CD4-positive, alpha-beta T cell (primary cell): ENCODE measurements around the gene ADARB2. TPM values are rescaled to one million over a fixed set of nuclear protein-coding genes. Genes with fewer than 3 reads are reported as not detected.

Source experiments
- ATAC-seq: fragments of 200-7000 bp; cut with Tn5 transposase; one replicate; pipeline ENCODE4 v1.10.0; 2022; ENCODE audit warnings: mild to moderate bottlenecking; ENCODE audit not compliant: poor library complexity
- CTCF ChIA-PET: fragments of 350-600 bp; sonication (Branson Sonifier 250); formaldehyde crosslinking; loops from one replicate; lab custom pipeline; 2021; ENCODE audit warnings: antibody characterized with exemption, inconsistent platforms; lab: Charles Lee
- POLR2A ChIA-PET: fragments of 350-600 bp; sonication (Branson Sonifier 250); formaldehyde crosslinking; loops from one replicate; lab custom pipeline; 2021; ENCODE audit warnings: antibody characterized with exemption, inconsistent platforms; lab: Charles Lee
- DNase-seq, 14 experiments: peaks; one replicate each; pipeline ENCODE4 v3.0.0-alpha.2; 2013 to 2020; ENCODE audit warnings: mixed read lengths in 2 of 14
- H3K27ac ChIP-seq, 2 donors: one replicate each; pipeline versions ENCODE4 v1.5.1 to v1.7.0; 2013; ENCODE audit warnings: low read length in 2 of 2, low read depth in 1 of 2, mild to moderate bottlenecking in 1 of 2
- H3K27me3 ChIP-seq, 2 experiments: 1 replicate in 1 of 2; 2 replicates in 1 of 2; pipeline versions ENCODE4 v1.6.1 to v1.7.0; 2013; ENCODE audit warnings: low read length in 2 of 2, control low read depth in 1 of 2, mild to moderate bottlenecking in 1 of 2, moderate library complexity in 1 of 2; ENCODE audit not compliant: insufficient read depth in 2 of 2, control insufficient read depth in 1 of 2
- H3K36me3 ChIP-seq: one replicate; pipeline ENCODE4 v1.6.1; 2013; ENCODE audit warnings: low read length, control low read depth; ENCODE audit not compliant: insufficient read depth
- H3K4me1 ChIP-seq: one replicate; pipeline ENCODE4 v1.6.1; 2013; ENCODE audit warnings: low read length, control low read depth; ENCODE audit not compliant: insufficient read depth
- H3K4me3 ChIP-seq: one replicate; pipeline ENCODE4 v1.5.1; 2013; ENCODE audit warnings: mild to moderate bottlenecking, low read length, moderate library complexity
- H3K9me3 ChIP-seq, 2 experiments: 1 replicate in 1 of 2; 2 replicates in 1 of 2; pipeline versions ENCODE4 v1.6.1 to v1.7.0; 2013; ENCODE audit warnings: low read length in 2 of 2, mild to moderate bottlenecking in 2 of 2, control low read depth in 1 of 2, moderate library complexity in 1 of 2; ENCODE audit not compliant: control insufficient read depth in 1 of 2, insufficient read depth in 1 of 2
- H3K27ac Mint-ChIP-seq: one replicate; pipeline ENCODE4 v1.8.0; 2020; ENCODE audit warnings: mixed read lengths
- H3K27me3 Mint-ChIP-seq: one replicate; pipeline ENCODE4 v1.8.0; 2021; ENCODE audit warnings: mixed read lengths
- H3K36me3 Mint-ChIP-seq: one replicate; pipeline ENCODE4 v1.8.0; 2021; ENCODE audit warnings: low read depth, mixed read lengths
- H3K4me1 Mint-ChIP-seq: one replicate; pipeline ENCODE4 v1.8.0; 2021; ENCODE audit warnings: low read depth, mixed read lengths
- H3K4me3 Mint-ChIP-seq: one replicate; pipeline ENCODE4 v1.8.0; 2020; ENCODE audit warnings: mild to moderate bottlenecking, mixed read lengths
- H3K9me3 Mint-ChIP-seq: one replicate; pipeline ENCODE4 v1.8.0; 2020; ENCODE audit warnings: mixed read lengths
- intact Hi-C, 2 experiments: fragments of 100-400 bp; cut with DNase I in 1 of 2; cut with micrococcal nuclease in 1 of 2; formaldehyde crosslinking; loops; one replicate each; pipeline versions ENCODE4 v1.15.1 to v1.9.0; 2023 to 2025; cut with DNase I, micrococcal nuclease
- total RNA-seq, 174 experiments: library from RNA in 2 of 174; stranded (reverse) in 2 of 174; gene quantifications; one replicate each; pipeline ENCODE4 v1.2.3 and lab custom pipeline; 2021 to 2026
- TF ChIP-seq, protein P1 (sequence below): fragments of 200-600 bp; IDR thresholded peaks from one replicate; pipeline ENCODE4 v1.8.0; 2022; ENCODE audit warnings: antibody characterized with exemption, mild to moderate bottlenecking

The ADARB2 gene
- total RNA-seq, 2 experiments from 2014 or later: 0.14 TPM; not detected in 1

DNA sequence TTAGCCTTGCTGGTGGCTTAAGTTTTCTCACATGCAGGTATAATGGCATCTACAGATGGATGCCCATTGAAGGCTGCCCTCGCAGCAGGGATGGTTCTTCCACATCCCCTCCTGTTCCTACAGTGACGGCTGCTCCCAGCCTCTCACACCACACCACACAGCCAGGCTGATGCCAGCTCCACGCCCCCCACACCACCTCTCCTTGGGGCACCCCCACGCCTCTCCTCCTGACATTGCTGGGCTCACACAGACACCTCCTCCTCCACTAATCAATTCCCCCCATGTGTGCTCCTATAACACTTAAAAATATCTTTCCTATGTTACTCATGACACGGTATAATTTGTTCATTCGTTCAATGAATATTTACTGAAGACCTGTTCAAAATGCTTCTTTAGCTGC is 437.1 kb downstream of the ADARB2 start:
- Histone ChIP-seq H3K9me3 (peaks cover 0 to 7% of the 10 kb centered on the region in 2 experiments), H3K27ac (no peak overlapping the region), H3K4me3 (no peak overlapping the region), H3K27me3 (peaks cover 0 to 6% of the 10 kb centered on the region in 2 experiments), H3K36me3 (no peaks in the 10 kb centered on the region), H3K4me1 (no peaks in the 10 kb centered on the region)
- CTCF ChIA-PET: no interaction called here
- no peak for DNase-seq
- no peak for ATAC-seq
- peaks cover 33% of the 10 kb centered on the region for H3K27me3 Mint-ChIP-seq
- H3K4me3 Mint-ChIP-seq: no peak overlapping the region
- H3K36me3 Mint-ChIP-seq: no peaks in the 10 kb centered on the region
- TF ChIP-seq, protein P1, sequence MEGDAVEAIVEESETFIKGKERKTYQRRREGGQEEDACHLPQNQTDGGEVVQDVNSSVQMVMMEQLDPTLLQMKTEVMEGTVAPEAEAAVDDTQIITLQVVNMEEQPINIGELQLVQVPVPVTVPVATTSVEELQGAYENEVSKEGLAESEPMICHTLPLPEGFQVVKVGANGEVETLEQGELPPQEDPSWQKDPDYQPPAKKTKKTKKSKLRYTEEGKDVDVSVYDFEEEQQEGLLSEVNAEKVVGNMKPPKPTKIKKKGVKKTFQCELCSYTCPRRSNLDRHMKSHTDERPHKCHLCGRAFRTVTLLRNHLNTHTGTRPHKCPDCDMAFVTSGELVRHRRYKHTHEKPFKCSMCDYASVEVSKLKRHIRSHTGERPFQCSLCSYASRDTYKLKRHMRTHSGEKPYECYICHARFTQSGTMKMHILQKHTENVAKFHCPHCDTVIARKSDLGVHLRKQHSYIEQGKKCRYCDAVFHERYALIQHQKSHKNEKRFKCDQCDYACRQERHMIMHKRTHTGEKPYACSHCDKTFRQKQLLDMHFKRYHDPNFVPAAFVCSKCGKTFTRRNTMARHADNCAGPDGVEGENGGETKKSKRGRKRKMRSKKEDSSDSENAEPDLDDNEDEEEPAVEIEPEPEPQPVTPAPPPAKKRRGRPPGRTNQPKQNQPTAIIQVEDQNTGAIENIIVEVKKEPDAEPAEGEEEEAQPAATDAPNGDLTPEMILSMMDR: no peak
- H3K27ac Mint-ChIP-seq: no peak overlapping the region
- intact Hi-C loops: no loop called here
- H3K4me1 Mint-ChIP-seq: peaks cover 4% of the 10 kb centered on the region
- no peaks in the 10 kb centered on the region for H3K9me3 Mint-ChIP-seq
- POLR2A ChIA-PET: no interaction called here

DNA sequence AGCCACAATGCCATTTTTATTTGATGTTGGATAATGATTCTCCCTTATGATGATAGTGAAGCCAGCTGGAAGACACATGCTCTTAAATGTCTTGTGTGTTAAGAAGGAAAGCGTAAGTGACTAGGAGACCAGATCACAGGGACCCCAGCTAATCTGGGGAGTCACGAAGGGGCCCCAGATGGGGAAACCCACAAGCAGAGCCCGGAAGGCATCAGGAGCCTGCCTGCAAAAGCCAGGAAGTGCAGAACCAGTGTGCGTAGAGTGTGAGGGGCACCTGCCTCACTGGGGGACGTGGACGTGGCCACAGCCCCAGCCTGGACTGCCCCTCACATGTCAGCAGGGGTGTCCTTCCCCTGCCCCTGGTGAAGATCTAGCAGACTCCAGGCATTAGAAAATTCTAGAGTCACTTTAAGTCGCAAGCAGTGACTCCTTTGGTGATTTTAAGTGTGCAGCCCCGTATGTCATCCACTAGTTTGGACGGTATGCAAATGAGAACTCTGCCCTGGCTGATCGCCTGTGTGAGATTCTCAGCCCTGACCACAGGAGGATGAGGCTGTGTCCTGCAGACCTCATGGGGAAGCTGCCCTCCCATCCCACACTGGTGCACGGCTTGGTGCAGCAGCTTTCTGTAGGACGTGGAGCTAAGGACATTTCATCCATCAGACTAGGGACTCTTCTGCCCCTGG is 438.1 kb downstream of the ADARB2 start:
- CTCF ChIA-PET: no interaction called here
- DNase-seq (no peak), ATAC-seq (no peak)
- Histone ChIP-seq H3K36me3 (no peaks in the 10 kb centered on the region), H3K4me3 (no peak overlapping the region), H3K27me3 (peaks cover 0 to 6% of the 10 kb centered on the region in 2 experiments), H3K27ac (no peak overlapping the region), H3K4me1 (no peaks in the 10 kb centered on the region), H3K9me3 (peaks cover 0 to 7% of the 10 kb centered on the region in 2 experiments)
- TF ChIP-seq, protein P1: no peak
- no peak overlapping the region for H3K4me3 Mint-ChIP-seq
- no peak overlapping the region for H3K27ac Mint-ChIP-seq
- intact Hi-C loops: no loop called here
- H3K36me3 Mint-ChIP-seq: no peaks in the 10 kb centered on the region
- POLR2A ChIA-PET: no interaction called here
- H3K9me3 Mint-ChIP-seq: no peaks in the 10 kb centered on the region
- peaks cover 4% of the 10 kb centered on the region for H3K4me1 Mint-ChIP-seq
- H3K27me3 Mint-ChIP-seq: peaks cover 33% of the 10 kb centered on the region

DNA sequence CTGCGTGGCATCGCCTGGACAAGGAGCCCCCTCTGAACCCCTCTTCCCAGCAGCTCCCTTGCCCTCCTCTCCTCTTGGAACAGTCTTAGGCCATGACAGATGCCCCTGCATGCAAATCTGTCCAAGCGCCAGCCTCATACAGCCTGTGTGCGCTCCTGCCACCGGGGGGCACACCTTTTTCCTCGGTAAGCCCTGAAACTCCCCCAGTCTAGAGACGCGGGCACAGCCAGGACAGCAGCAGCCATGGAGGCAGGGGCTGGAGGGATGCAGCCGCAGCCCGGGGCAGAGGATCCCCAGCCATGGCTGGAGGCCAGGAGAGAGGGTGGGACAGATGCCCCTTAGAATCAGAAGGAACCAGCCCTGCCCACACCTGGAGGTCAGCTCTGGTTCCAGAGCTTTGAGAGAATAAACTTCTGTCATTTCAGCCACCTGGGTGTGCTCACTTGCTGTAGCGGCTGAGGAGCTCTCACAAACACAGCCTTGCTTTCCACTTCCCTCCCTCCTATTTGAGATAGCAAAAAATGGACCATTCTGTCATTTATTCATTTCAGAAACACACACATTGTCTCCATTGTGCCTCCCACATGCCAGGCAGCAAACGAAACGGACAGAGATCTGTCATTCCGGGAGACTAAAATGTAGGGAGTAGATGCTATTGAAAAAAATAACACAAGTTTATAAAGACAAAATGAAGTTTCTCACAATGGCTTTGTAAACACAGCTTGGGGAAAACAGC is 439.6 kb downstream of the ADARB2 start:
- peaks cover 39% of the 10 kb centered on the region for H3K27me3 Mint-ChIP-seq
- H3K36me3 Mint-ChIP-seq: no peaks in the 10 kb centered on the region
- no peak overlapping the region for H3K4me3 ChIP-seq
- intact Hi-C loops: no loop called here
- H3K36me3 ChIP-seq: no peaks in the 10 kb centered on the region
- POLR2A ChIA-PET: no interaction called here
- H3K27me3 ChIP-seq: peaks cover 0 to 6% of the 10 kb centered on the region in 2 experiments
- no peaks in the 10 kb centered on the region for H3K4me1 ChIP-seq
- H3K4me3 Mint-ChIP-seq: no peak overlapping the region
- ATAC-seq (no peak), DNase-seq (no peak)
- H3K27ac ChIP-seq: no peak overlapping the region
- peaks cover 4% of the 10 kb centered on the region for H3K4me1 Mint-ChIP-seq
- no peaks in the 10 kb centered on the region for H3K9me3 Mint-ChIP-seq
- TF ChIP-seq, protein P1: no peak
- CTCF ChIA-PET: no interaction called here
- H3K27ac Mint-ChIP-seq: no peak overlapping the region
- H3K9me3 ChIP-seq: peaks cover 0 to 7% of the 10 kb centered on the region in 2 experiments
